Ovary (tissue), 3 donors: ENCODE data around the gene ACYP2.

Experiments
- CTCF ChIP-seq, 3 donors: fragments of 450-650 bp in 2 of 3; fragments of 200-600 bp in 1 of 3; IDR thresholded peaks; one replicate each; pipeline versions ENCODE4 v1.5.1 to v1.8.0; 2016 to 2022; ENCODE audit warnings: antibody characterized with exemption in 3 of 3, mild to moderate bottlenecking in 1 of 3
- EP300 ChIP-seq: sonication (generic); formaldehyde crosslinking; IDR thresholded peaks from one replicate; pipeline ENCODE4 v1.6.1; 2017; ENCODE audit warnings: antibody characterized with exemption
- POLR2A ChIP-seq: fragments of 450-650 bp; IDR thresholded peaks from one replicate; pipeline ENCODE4 v1.6.1; 2017; ENCODE audit warnings: antibody characterized with exemption, mild to moderate bottlenecking, moderate library complexity
- donor health status: DM: no; HTN: no; CAD: no.

- TF ChIP-seq POLR2A (no peak), CTCF (IDR thresholded peaks at IDR 0.05) (no peak), EP300 (no peak)
Measured at GRCh38 chr2:54258166-54258565, 142.8 kb downstream of the ACYP2 start.
